Measurements from ENCODE around the gene GUCY1A1.

GUCY1A1 gene

GRCh38 chr4:155690044-155690837 lies 23.6 kb downstream of the GUCY1A1 start:
- no peak for TF ChIP-seq CTCF (IDR thresholded peaks at IDR 0.05; ENCODE audit: low read depth, low read length, missing control alignments)
- no peak for DNase-seq (ENCODE audit: low read depth)
- H3K4me3 ChIP-seq (ENCODE audit: low read depth, low read length), result no peak overlapping the region

GRCh38 chr4:155692361-155692760 lies 25.7 kb downstream of the GUCY1A1 start:
- no peak for DNase-seq (ENCODE audit: low read depth)
- TF ChIP-seq CTCF (IDR thresholded peaks at IDR 0.05; ENCODE audit: low read depth, low read length, missing control alignments), result no peak
- no peak overlapping the region for H3K4me3 ChIP-seq (ENCODE audit: low read depth, low read length)

- TF ChIP-seq CTCF (IDR thresholded peaks at IDR 0.05; ENCODE audit: low read depth, low read length, missing control alignments), result no peak
- H3K4me3 ChIP-seq (ENCODE audit: low read depth, low read length), result no peak overlapping the region
- no peak for DNase-seq (ENCODE audit: low read depth)
Measured at GRCh38 chr4:155693015-155693663, 26.5 kb downstream of the GUCY1A1 start.

- TF ChIP-seq CTCF (IDR thresholded peaks at IDR 0.05; ENCODE audit: low read depth, low read length, missing control alignments), result no peak
- no peak overlapping the region for H3K4me3 ChIP-seq (ENCODE audit: low read depth, low read length)
- DNase-seq (ENCODE audit: low read depth), result no peak
Measured at GRCh38 chr4:155694100-155694785, 27.6 kb downstream of the GUCY1A1 start.

- TF ChIP-seq CTCF (IDR thresholded peaks at IDR 0.05; ENCODE audit: low read depth, low read length, missing control alignments), result no peak
- H3K4me3 ChIP-seq (ENCODE audit: low read depth, low read length), result no peak overlapping the region
- no peak for DNase-seq (ENCODE audit: low read depth)
Measured at GRCh38 chr4:155696226-155696625, 29.6 kb downstream of the GUCY1A1 start.

- DNase-seq (ENCODE audit: low read depth), result no peak
- H3K4me3 ChIP-seq (ENCODE audit: low read depth, low read length), result no peak overlapping the region
- no peak for TF ChIP-seq CTCF (IDR thresholded peaks at IDR 0.05; ENCODE audit: low read depth, low read length, missing control alignments)
Measured at GRCh38 chr4:155696726-155697125, 30.1 kb downstream of the GUCY1A1 start.
